GM23248 (cell line): ENCODE measurements around the gene FEM1B.

Source experiments
- EZH2 ChIP-seq: fragments of 200-600 bp; sonication (generic); IDR thresholded peaks from 2 replicates; pipeline ENCODE4 v1.6.1; 2018; ENCODE audit warnings: antibody characterized with exemption, mild to moderate bottlenecking; ENCODE audit not compliant: insufficient read depth, poor library complexity, severe bottlenecking
- EZH2phosphoT487 ChIP-seq: fragments of 200-600 bp; sonication (generic); IDR thresholded peaks from 2 replicates; pipeline ENCODE4 v1.6.1; 2018; ENCODE audit warnings: antibody characterized with exemption, moderate library complexity, mild to moderate bottlenecking, low read depth; ENCODE audit not compliant: insufficient read depth

GRCh38 chr15:68284616-68285258, 7.2 kb downstream of the FEM1B start:
- TF ChIP-seq EZH2phosphoT487 (no peak), EZH2 (no peak)
